Neural progenitor cell (in vitro differentiated cells): ENCODE data around the gene LGALS12.

Source experiments
- CTCF ChIP-seq: fragments of 200-600 bp; sonication (generic); IDR thresholded peaks from 2 replicates; pipeline ENCODE4 v1.5.1; 2017; ENCODE audit warnings: antibody characterized with exemption, mild to moderate bottlenecking
- EZH2 ChIP-seq: fragments of 200-600 bp; sonication (generic); IDR thresholded peaks from 2 replicates; pipeline ENCODE4 v1.6.1; 2017; ENCODE audit warnings: antibody characterized with exemption, mild to moderate bottlenecking, moderate library complexity
- EZH2phosphoT487 ChIP-seq: fragments of 200-600 bp; sonication (generic); IDR thresholded peaks from 2 replicates; pipeline ENCODE4 v1.6.1; 2017; ENCODE audit warnings: antibody characterized with exemption

- no peak for TF ChIP-seq CTCF
- TF ChIP-seq EZH2phosphoT487 = no peak
- TF ChIP-seq EZH2 = no peak
Observed at GRCh38 chr11:63563201-63564055, 57.5 kb downstream of the LGALS12 start, which contains the start of gene PLAAT2.
